ENCODE measurements around the gene PTPRO. TPM values are rescaled to one million over a fixed set of nuclear protein-coding genes. Genes with fewer than 3 reads are reported as not detected.

PTPRO gene
- polyA plus RNA-seq, 10 donors: 0.99 to 2.3 (median 1.4) TPM

DNA sequence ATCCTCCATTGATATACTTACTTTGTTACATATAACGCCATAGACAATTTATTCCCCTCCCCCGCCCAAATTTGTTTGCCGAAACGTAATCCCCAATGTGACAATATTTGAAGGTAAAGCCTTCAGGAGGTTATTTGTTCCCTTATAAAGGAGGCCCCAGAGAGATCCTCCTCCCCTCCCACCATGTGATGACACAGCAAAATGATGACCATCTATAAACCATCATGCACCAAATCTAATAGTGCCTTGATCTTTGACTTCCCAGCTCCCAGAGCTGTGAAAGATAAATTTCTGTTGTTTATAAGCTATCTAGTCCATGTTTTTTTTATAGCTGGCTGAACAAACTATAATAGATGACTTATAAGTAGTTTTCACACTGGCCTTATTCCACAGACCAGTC is 122.2 kb downstream of the PTPRO start:
- DNase-seq: no peak

DNA sequence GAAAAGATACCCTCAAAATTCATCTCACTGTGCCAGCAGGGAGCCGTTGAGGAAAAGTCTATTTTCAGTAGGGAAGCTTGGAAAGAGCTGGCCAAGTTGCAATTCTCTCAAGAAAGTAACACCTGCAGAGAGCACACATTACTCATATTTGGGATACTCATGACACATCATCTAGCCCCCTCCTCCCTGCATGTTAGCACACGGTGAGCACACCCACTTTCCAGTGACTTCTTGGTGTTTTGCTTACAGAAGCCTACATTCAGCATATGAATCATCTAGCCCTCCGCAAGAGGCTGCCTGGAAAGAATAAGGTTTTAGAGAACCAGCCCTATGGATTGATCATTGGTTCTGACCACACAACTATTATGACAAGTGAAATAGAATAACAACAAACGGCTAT is 124.5 kb downstream of the PTPRO start:
- no peak for DNase-seq

DNA sequence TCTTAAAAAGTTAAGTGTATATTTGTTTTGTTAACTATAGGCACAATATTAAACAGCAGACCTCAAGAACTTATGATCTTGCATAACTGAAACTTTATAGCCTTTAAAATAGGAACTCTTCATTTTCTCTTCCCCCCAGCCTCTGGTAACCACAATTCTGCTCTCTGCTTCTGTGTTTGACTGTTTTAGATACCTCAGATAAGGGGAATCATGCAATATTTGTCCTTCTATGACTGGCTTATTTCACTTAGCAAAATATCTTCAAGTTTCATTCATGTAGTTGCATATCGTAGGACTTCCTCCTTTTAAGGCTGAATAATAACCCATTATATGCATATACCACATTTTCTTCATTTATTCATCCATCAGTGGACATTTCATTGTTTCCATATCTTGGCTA is 131.3 kb downstream of the PTPRO start:
- DNase-seq: no peak

DNA sequence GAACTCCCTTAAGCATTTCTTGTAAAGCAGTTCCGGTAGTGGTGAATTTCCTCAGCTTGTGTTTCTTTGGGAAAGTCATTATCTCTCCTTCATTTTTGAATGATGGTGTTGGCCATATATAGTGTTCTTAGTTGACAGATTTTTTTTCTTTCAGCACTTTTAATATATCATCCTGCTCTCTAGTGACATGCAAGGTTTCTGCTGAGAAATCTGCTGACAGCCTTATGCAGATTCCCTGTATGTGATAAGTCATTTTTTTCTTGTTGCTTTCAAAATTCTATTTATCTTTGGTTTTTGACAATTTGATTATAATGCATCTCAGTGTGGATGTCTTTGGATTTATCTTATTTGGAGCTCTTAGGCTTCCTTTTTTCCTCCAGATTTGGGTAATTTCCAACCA is 135.7 kb downstream of the PTPRO start:
- no peak for DNase-seq

DNA sequence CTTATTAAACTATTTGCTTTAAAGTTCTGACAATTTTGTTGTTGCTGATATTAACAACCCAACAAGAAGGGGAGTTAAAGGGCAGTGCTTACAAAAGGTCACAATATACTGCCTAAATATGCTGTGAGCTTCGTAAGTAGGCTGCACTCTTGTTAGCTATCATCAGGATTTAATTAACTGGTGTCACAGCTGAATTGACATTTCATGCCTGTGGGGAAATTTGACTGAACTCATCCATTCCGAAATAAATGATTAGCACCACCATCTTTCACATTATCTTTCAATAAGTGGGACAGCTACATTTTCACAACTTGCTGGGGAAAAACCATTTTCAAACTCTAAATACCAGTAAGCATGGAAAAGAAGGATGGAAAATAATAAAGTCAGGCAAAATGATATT is 146.6 kb downstream of the PTPRO start:
- DNase-seq: no peak

DNA sequence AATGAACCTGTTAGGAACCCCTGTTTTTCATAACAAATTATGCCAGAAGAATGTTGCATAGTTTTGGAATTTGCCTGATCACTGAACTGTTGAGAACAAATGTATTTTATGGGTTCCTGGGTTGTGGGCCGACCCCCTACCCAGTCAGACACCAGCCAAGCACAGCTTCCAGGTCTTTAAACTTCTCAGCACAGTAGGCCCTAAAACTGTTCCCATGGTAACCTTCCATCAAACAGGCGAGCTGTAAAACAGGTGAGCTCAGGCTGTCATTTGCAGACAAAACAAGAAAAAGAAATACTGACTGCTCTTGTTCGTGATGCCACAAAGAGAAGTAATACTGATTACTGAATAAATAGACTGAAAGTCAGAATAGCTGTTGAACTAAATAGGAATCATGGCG is 147.0 kb downstream of the PTPRO start:
- no peak for DNase-seq

DNA sequence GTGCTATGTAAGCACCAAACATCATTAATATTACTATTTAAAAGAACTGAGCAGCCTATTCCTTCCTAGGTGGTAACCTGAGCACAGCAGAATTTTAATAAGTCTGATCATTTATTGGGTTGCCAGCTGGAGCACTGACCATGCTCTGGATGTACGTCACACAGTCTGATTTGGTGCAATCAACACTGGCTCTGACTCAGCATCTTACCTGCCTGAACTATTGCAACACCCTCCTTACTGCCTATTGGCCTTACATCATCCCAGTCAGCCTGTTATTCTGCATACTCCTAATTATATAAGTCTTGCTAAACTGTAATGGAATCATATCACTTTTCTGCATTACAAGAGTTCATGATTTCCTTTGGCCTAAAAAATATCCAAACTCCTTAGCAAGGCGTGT is 149.7 kb downstream of the PTPRO start:
- DNase-seq: no peak

DNA sequence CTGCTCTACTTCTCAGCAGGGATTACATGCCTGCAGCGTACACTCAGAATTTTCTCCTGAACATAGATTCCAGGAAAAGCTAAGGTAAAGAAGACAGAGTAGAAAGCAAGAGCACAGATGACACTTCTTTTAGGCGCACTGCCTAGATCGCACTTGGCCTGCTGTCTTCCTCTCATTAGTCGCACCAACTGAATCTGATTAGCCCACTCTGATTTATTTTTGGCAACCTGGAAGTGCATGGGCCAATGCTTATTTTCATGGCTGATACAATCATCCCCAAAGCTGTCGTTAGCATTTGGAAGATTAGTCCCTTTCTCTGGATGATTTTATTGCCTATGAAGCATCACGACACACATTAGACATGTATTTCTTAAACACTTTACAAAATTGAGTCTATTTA is 152.5 kb downstream of the PTPRO start:
- peak in 1 of 3 donors; percentile 1 for DNase-seq

DNA sequence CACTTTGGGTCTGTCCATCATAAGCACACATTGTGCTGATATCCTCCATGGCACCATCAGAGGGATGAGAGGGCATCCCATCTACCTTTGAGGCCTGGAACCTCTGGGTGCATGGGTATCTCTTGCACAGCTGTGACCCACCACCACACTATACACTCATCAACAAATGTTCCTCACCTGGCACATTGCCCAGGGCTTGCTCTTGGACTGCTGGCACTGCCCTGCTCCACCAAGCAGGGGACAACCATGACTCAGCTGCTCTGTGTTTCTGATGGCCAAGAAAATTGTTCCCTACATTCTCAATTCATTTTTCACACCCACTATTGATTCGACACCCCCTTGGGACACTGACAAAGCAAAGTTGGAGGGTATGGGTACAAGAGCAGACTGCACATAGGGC is 155.5 kb downstream of the PTPRO start:
- no peak for DNase-seq

DNA sequence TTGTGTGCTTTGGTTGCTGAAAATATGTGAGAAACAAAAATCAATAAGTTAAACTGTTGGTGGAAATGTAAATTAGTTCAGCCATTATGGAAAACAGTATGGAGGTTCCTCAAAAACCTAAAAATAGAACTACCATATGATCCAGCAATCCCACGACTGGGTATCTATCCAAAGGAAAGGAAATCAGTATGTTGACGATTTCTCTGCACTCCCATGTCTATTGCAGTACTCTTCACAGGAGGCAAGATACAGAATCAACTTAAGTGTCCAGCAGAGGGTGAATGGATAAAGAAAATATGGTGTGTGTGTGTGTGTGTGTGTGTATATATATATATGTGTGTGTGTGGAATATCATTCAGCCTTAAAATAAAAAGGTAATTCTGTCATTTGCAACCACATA is 159.5 kb downstream of the PTPRO start:
- no peak for DNase-seq

DNA sequence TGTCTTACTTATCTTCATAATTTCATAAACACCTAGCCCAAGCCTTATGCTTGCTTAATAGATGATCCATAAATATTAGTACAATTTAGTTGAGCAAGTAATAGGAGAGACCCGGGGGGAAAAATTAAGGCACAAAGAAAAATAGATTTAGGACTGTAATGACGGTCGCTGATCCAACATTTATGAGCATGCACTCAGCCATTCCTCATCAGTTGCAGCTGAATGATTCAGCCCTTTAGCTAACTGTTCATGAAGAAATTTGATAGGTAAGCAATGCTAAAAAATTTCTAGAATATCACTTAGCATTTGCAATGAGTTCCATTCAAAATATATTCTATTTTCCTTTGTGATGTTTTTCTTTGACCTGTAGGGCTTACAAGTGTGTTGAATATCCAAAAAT is 163.2 kb downstream of the PTPRO start:
- no peak for DNase-seq

DNA sequence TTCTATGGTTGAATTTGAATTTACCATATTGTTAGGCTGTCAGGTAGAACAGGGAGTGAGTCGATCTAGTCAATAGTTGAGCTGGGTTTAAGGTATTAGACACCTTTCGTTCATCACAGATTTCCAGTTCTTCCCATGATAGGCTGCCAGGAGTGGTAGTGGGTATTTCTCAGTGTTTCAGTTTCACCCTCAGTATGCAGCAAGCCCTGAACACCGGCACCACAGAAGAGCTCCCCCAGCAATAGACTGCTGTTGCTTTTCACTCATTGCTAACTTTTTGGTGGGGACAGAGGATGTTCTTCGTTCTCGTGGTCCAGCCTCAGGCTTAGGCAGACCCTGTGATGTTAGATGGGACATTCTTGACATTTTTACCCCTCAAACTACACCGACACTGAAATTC is 164.6 kb downstream of the PTPRO start:
- no peak for DNase-seq

DNA sequence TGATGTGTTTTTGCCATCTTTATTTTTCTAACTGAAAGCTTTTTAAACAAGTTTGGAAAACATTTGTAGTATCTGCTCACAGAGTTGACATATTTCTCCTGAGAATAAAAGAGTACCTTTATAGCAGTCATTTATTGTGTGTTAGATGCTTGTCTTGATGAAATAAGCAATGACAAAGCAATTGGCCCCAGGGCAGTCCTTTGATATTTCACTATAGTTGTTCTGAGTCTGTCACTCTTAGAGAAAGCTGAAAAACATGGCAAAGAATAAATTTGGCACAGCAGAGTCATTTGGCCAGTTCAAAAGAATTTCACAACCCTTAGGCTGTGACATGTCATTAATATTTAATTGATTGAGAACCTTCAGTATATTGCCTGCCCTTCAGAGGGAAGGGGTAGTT is 166.2 kb downstream of the PTPRO start:
- DNase-seq: no peak

DNA sequence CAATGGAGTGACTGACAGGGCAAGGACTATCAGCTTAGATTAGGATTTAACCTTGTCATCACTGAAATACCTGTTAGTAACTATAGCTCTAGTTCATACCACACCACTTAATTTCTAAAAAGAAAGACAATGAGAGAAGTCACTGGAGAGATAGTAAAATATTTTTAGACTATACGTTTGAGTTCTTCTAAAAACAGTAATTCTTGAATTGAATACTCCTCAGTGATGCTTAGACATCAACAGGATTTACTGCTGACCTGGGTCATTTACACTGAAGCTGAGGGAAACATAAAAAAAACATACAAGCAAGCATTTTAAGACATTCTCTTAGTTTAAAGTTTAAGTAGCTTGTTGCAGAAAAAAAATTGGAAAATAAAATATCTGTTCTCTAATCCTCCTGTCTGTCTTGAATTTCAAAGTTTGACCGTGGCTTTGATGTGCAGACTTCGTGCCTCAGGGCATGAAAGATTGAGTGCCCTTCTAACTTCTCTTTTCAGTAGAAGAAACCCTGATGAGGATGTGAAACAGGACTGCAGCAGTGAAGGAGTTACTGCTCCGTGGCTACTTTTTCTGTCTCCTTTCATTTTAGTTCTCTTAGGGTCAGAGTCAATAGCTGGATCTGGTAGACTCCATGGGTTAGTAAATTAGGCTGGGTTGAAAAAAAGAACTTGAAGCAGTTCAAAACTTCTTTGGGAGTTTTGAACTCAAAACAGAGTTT is 172.2 kb downstream of the PTPRO start:
- no peak for DNase-seq

DNA sequence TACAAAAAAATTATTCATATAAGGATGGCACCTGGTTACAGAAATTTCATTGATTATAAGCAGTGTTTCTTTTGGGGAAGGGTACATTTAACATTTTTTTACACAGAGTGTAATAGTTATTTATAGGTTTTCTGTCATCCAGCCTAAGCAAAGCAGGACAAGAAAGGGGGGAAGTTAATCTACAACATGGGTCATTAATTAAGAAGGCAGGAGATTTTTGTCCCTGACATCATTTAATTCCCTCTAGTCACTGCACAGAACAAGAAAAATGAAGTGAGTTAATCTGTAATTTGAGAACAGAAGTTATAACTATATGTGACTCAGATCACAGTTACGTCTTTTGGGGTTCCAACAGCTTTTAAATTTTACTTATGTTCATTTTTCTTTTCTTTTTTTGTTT is 173.4 kb downstream of the PTPRO start:
- no peak for DNase-seq

DNA sequence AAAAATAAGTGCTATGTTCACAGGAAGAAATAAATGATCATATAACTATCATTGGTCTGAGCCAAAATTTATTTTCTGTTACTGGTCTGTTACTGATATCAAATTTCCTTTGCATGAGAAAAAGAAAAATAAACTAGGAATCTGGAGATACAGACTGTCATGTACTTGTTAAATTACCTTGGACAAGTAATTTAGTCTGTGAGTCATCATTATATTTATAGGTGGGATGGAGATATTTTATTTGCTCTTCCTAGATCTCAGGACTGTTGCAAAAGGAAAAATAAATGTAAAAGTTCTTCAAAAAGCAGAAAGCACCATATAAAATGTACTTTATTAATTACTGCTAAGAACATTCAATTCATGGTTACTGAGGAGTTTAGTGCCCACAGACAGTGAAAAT is 174.4 kb downstream of the PTPRO start:
- DNase-seq: no peak

DNA sequence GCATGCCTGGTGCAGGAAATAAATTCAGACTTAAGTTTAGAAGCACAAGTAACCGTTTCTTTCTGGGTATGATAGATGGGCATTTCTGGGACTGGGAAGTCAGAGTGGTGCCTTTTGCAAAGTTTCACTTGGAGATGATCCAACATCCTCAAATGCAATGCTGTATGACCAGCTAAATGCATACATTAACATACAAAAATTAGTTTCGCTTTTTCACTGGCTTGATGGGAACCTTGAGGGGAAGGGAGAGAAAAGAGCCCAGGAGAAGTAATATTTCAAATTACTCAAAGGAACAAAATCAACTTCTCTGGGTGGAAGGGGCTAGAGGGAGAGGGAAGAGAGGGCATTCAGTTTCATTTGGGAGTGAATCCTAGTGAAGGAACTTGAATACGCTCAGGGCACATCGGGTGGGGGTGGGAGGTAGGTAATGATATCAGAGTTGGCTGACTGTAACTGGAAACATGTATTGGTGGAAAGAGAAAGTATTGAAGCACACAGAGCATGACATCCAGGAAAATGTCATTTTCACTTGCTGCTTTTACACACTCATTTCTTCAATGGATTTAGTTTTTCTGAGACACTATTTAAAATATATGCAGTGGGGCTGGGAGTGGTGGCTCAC is 175.5 kb downstream of the PTPRO start:
- DNase-seq: no peak

DNA sequence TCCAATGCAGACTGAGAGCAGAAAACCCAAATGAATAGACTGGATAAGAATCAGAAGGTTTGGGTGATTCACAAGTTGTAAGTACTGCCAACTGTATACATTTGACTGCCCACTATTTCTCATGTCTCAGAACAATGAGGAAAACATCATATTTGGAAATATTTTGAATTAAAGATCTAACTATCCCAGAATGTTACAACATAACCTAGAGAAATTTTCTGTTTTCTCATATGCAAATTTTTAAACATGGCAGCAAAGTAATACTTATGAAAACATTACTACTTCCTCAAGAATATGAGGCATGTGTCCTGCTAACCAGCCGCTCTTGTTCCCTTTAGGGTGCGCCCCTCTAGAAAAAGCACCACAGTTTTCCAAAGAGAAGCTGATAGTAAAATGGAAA is 179.9 kb downstream of the PTPRO start:
- no peak for DNase-seq

DNA sequence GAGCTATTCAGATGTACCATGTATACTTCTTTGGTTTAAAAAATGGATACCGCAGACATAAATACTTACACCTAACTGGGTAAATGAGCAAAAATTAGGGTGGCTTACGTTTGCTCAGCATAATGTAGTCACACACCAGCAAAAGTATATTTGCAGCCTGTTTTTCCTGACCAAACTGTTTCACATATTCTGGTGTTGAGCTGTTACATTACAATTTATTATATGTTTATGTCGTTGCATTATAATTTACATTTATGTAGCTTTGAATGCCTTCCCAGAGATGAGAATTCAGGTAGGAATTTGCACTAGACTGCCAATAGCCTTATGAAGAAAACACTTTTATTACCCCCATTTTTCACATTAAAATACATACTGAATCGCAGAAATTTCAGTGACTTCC is 183.3 kb downstream of the PTPRO start:
- DNase-seq: peak in 1 of 3 donors; percentile 27

DNA sequence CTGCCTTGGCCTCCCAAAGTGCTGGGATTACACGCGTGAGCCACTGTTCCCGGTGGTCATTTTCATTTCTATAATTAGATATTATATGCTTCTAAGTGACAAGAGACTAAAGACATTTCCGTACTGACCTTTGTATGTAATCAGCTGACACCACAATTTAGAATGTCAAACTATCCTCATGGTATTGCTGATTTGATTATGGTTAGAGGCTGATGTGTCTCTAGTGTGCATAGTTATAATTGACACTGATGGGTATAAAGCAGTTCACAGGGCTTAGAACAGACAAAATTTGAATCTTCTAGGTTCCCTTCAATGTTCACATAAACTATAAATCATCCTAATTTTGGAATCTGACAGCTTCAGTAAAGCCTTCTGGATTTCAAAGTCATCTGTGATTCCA is 192.7 kb downstream of the PTPRO start:
- DNase-seq: no peak

DNA sequence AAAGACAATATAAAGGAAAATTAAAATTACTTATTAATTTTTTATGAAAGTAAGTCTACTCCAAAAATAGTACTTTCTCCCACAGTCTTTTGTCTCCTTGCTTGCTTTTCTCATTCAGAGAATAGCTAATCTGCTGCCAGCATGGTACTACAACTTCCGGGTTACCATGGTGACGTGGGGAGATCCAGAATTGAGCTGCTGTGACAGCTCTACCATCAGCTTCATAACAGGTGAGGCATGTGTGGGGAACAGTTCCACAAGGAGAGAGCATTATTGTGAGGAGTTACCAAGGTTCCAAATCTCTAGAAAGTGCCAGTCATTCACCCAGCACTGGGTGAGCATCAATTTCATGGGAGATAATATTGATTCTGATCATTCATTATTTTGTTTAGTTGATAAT is 197.8 kb downstream of the PTPRO start:
- no peak for DNase-seq

DNA sequence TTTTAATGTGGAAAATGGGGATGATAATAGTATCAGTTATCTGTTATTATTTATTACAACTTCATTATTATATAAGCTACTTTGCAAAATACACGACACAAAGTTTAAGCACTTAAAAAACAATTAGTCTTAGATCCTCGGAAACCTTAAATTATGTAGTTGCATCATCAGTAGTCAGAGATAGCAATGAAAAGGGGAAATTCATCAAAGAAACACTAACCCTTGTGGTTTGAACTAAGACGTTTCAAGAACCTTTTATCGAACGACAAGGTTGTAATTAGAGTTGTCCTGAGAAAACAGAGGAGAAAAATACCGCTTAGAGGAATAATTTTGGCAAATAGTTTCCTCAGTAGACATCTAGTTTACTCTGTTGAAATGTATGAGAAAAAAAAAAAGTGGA is 198.5 kb downstream of the PTPRO start:
- no peak for DNase-seq

DNA sequence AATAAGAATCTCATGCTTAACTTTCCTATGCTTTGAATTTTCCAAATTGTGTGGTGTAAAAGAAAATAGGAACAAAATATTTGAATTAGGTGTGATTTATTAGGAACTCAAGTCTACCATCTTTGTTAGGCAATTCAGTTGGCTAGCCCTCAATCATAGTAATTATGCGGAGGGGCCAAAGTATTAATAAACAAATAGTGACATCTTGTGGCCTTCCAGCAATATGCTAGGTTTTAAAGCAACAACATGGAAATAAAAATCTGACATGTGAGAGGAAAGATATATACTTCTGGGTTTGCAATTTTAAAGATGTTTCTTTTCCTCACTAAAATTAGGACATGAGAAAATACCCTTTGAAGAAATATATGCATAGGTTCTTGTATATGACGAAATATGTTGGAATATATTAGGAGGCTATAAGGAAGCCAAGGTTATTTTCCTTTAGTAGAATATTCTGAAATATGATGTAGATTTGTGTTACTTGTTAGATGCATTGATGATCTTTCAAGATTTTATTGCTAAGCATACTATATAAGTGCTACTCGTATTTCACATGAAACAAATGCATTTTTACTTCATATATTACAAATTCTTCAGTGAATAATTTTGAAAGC is 200.4 kb downstream of the PTPRO start:
- peak; percentile 28 to 59 (median 55) for DNase-seq

DNA sequence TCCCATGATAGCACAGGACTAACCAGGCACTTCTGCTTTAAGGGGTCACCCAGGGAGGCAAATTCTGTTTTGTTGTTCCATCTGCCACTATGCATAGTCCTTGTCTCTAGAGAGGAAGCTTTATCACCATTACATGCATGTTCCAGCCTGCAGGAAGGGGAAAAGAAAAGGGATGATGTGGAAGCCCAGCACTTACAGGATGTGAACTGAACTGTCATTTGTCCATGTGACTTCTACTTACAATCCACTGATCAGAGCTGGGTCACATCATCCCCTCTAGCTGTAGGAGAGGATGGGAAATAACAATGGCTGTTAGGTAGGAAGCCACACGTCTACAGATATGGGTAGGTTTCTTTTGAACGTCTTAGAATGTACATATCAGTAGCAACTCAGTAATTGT is 203.1 kb downstream of the PTPRO start:
- DNase-seq: no peak

All from muscle of back (tissue), 11 donors.